Panc1 (cell line): ENCODE measurements around the gene SCARB2. TPM values are rescaled to one million over a fixed set of nuclear protein-coding genes. Genes with fewer than 3 reads are reported as not detected.

Experiments used
- ATAC-seq: fragments of 200-7000 bp; cut with Tn5 transposase; 2 replicates; pipeline ENCODE4 v1.9.1; 2020; ENCODE audit warnings: mild to moderate bottlenecking, moderate library complexity
- BruUV-seq: library from RNA; stranded (reverse); fragments of 400-500 nt; replicated peaks from 2 replicates; lab custom pipeline; 2021; lab: Mats Ljungman, UMichigan
- CTCF ChIA-PET: fragments of 300-600 bp; sonication (Branson Sonifier 250); formaldehyde crosslinking; loops from one replicate; lab custom pipeline; 2022; ENCODE audit warnings: antibody characterized with exemption; lab: Charles Lee
- POLR2A ChIA-PET: fragments of 300-600 bp; sonication (Branson Sonifier 250); formaldehyde crosslinking; loops from one replicate; lab custom pipeline; 2022; ENCODE audit warnings: antibody characterized with exemption; lab: Charles Lee
- DNase-seq: peaks from one replicate; pipeline ENCODE4 v3.0.0-alpha.2; 2010; ENCODE audit warnings: low read depth, low spot score
- H3K27ac ChIP-seq: 2 replicates; pipeline ENCODE4 v1.5.1; 2011; ENCODE audit warnings: mild to moderate bottlenecking, low read length, inconsistent platforms
- H3K27me3 ChIP-seq: fragments of 200-500 bp; sonication (Bioruptor generic); 2 replicates; pipeline ENCODE4 v1.6.0; 2014; ENCODE audit warnings: low read length, inconsistent platforms; ENCODE audit not compliant: control insufficient read depth, insufficient read depth
- H3K36me3 ChIP-seq: fragments of 200-500 bp; sonication (Bioruptor generic); 2 replicates; pipeline ENCODE4 v1.5.1; 2014; ENCODE audit warnings: inconsistent platforms, mild to moderate bottlenecking, low read length, moderate library complexity; ENCODE audit not compliant: control insufficient read depth, insufficient read depth
- H3K4me1 ChIP-seq: 2 replicates; pipeline ENCODE4 v1.5.1; 2011; ENCODE audit warnings: inconsistent platforms, mild to moderate bottlenecking, low read length, moderate library complexity; ENCODE audit not compliant: control insufficient read depth, insufficient read depth
- H3K4me3 ChIP-seq, 2 experiments: 2 replicates each; pipeline ENCODE4 v1.5.1; 2011 to 2012; ENCODE audit warnings: low read depth in 2 of 2, low read length in 2 of 2, mild to moderate bottlenecking in 2 of 2, inconsistent platforms in 1 of 2, moderate library complexity in 1 of 2
- H3K9me3 ChIP-seq: fragments of 200-500 bp; sonication (Bioruptor generic); 2 replicates; pipeline ENCODE4 v1.5.1; 2014; ENCODE audit warnings: low read depth, mild to moderate bottlenecking, inconsistent platforms, low read length, moderate library complexity; ENCODE audit not compliant: control insufficient read depth, insufficient read depth
- CTCF ChIP-seq: fragments of 450-650 bp; IDR thresholded peaks from 2 replicates; pipeline ENCODE4 v1.5.1; 2017; ENCODE audit warnings: mild to moderate bottlenecking
- POLR2AphosphoS5 ChIP-seq: IDR thresholded peaks from 2 replicates; pipeline ENCODE4 v1.6.1; 2012; ENCODE audit warnings: mild to moderate bottlenecking, low read depth, low read length, moderate library complexity
- REST ChIP-seq, 2 experiments: IDR thresholded peaks; 2 replicates each; pipeline ENCODE4 v1.6.1; 2011 to 2012; ENCODE audit warnings: low read depth in 2 of 2, control low read depth in 1 of 2, low read length in 1 of 2, mild to moderate bottlenecking in 1 of 2, moderate library complexity in 1 of 2; ENCODE audit not compliant: insufficient read depth in 1 of 2
- SIN3A ChIP-seq: IDR thresholded peaks from 2 replicates; pipeline ENCODE4 v1.6.1; 2012; ENCODE audit warnings: low read depth, mild to moderate bottlenecking, low read length, moderate library complexity, borderline replicate concordance; ENCODE audit not compliant: insufficient read depth
- TCF7L2 ChIP-seq: IDR thresholded peaks from 2 replicates; pipeline ENCODE4 v1.6.1; 2011; ENCODE audit warnings: mild to moderate bottlenecking, low read depth, low read length, inconsistent platforms
- in situ Hi-C: cut with HindIII; loops from 2 replicates; pipeline ENCODE4 v1.10.0; 2016; ENCODE audit warnings: low sequenced_read_pairs, low pct_unique_long_range_greater_than_20kb
- intact Hi-C: fragments of 100-400 bp; cut with micrococcal nuclease; formaldehyde crosslinking; loops from one replicate; pipeline ENCODE4 v1.10.0; 2022; ENCODE audit not compliant: unreplicated experiment
- total RNA-seq: library from RNA; stranded (reverse); gene quantifications from one replicate; pipeline ENCODE4 v1.2.1, GENCODE V29; 2021; ENCODE audit not compliant: unreplicated experiment

Gene SCARB2
- total RNA-seq, 1 experiment from 2014 or later, result 59.4 TPM

GRCh38 chr4:76120199-76120598 is 93.4 kb downstream of the SCARB2 start:
- no peak for ATAC-seq
- Histone ChIP-seq H3K36me3 (peaks cover 18% of the 10 kb centered on the region), H3K4me3 (no peak overlapping the region), H3K4me1 (no peaks in the 10 kb centered on the region), H3K27ac (no peak overlapping the region), H3K27me3 (no peaks in the 10 kb centered on the region), H3K9me3 (no peaks in the 10 kb centered on the region)
- DNase-seq, result no peak
- TF ChIP-seq TCF7L2 (no peak), REST (IDR thresholded peaks at IDR 0.05; ENCODE audit: insufficient read depth in 1 of 2, low read depth in 2 of 2, low read length in 1 of 2) (no peak), POLR2AphosphoS5 (no peak), CTCF (no peak), SIN3A (no peak)
- intact Hi-C loops (no loop called here), in situ Hi-C loops (no loop called here)
- ChIA-PET POLR2A (no interaction called here), CTCF (no interaction called here)
- no TSS peak for BruUV-seq

- ChIA-PET POLR2A (no interaction called here), CTCF (no interaction called here)
- no TSS peak for BruUV-seq
- intact Hi-C loops (no loop called here), in situ Hi-C loops (no loop called here)
- no peak for TF ChIP-seq SIN3A
- TF ChIP-seq REST (IDR thresholded peaks at IDR 0.05; ENCODE audit: insufficient read depth in 1 of 2, low read depth in 2 of 2, low read length in 1 of 2), result no peak
- TF ChIP-seq POLR2AphosphoS5, result no peak
- no peak for TF ChIP-seq CTCF
- no peak for TF ChIP-seq TCF7L2
- Histone ChIP-seq H3K9me3 (no peaks in the 10 kb centered on the region), H3K4me1 (no peaks in the 10 kb centered on the region), H3K4me3 (no peak overlapping the region), H3K27ac (no peak overlapping the region), H3K27me3 (no peaks in the 10 kb centered on the region), H3K36me3 (peaks cover 13% of the 10 kb centered on the region)
- DNase-seq (no peak), ATAC-seq (no peak)
Observed at GRCh38 chr4:76117536-76117935, 96.1 kb downstream of the SCARB2 start.
